CD4-positive, alpha-beta T cell (primary cell): ENCODE data around the gene SIRPD. TPM values are rescaled to one million over a fixed set of nuclear protein-coding genes. Genes with fewer than 3 reads are reported as not detected.
A peak's percentile ranks its signal among the peaks of the same experiment; 100 is the strongest.

Experiments
- ATAC-seq: fragments of 200-7000 bp; cut with Tn5 transposase; one replicate; pipeline ENCODE4 v1.10.0; 2022; ENCODE audit warnings: mild to moderate bottlenecking; ENCODE audit not compliant: poor library complexity
- CTCF ChIA-PET: fragments of 350-600 bp; sonication (Branson Sonifier 250); formaldehyde crosslinking; loops from one replicate; lab custom pipeline; 2021; ENCODE audit warnings: antibody characterized with exemption, inconsistent platforms; lab: Charles Lee
- POLR2A ChIA-PET: fragments of 350-600 bp; sonication (Branson Sonifier 250); formaldehyde crosslinking; loops from one replicate; lab custom pipeline; 2021; ENCODE audit warnings: antibody characterized with exemption, inconsistent platforms; lab: Charles Lee
- DNase-seq, 14 experiments: peaks; one replicate each; pipeline ENCODE4 v3.0.0-alpha.2; 2013 to 2020; ENCODE audit warnings: mixed read lengths in 2 of 14
- H3K27ac ChIP-seq, 2 donors: one replicate each; pipeline versions ENCODE4 v1.5.1 to v1.7.0; 2013; ENCODE audit warnings: low read length in 2 of 2, low read depth in 1 of 2, mild to moderate bottlenecking in 1 of 2
- H3K27me3 ChIP-seq, 2 experiments: 1 replicate in 1 of 2; 2 replicates in 1 of 2; pipeline versions ENCODE4 v1.6.1 to v1.7.0; 2013; ENCODE audit warnings: low read length in 2 of 2, control low read depth in 1 of 2, mild to moderate bottlenecking in 1 of 2, moderate library complexity in 1 of 2; ENCODE audit not compliant: insufficient read depth in 2 of 2, control insufficient read depth in 1 of 2
- H3K36me3 ChIP-seq: one replicate; pipeline ENCODE4 v1.6.1; 2013; ENCODE audit warnings: low read length, control low read depth; ENCODE audit not compliant: insufficient read depth
- H3K4me1 ChIP-seq: one replicate; pipeline ENCODE4 v1.6.1; 2013; ENCODE audit warnings: low read length, control low read depth; ENCODE audit not compliant: insufficient read depth
- H3K4me3 ChIP-seq: one replicate; pipeline ENCODE4 v1.5.1; 2013; ENCODE audit warnings: mild to moderate bottlenecking, low read length, moderate library complexity
- H3K9me3 ChIP-seq, 2 experiments: 1 replicate in 1 of 2; 2 replicates in 1 of 2; pipeline versions ENCODE4 v1.6.1 to v1.7.0; 2013; ENCODE audit warnings: low read length in 2 of 2, mild to moderate bottlenecking in 2 of 2, control low read depth in 1 of 2, moderate library complexity in 1 of 2; ENCODE audit not compliant: control insufficient read depth in 1 of 2, insufficient read depth in 1 of 2
- H3K27ac Mint-ChIP-seq: one replicate; pipeline ENCODE4 v1.8.0; 2020; ENCODE audit warnings: mixed read lengths
- H3K27me3 Mint-ChIP-seq: one replicate; pipeline ENCODE4 v1.8.0; 2021; ENCODE audit warnings: mixed read lengths
- H3K36me3 Mint-ChIP-seq: one replicate; pipeline ENCODE4 v1.8.0; 2021; ENCODE audit warnings: low read depth, mixed read lengths
- H3K4me1 Mint-ChIP-seq: one replicate; pipeline ENCODE4 v1.8.0; 2021; ENCODE audit warnings: low read depth, mixed read lengths
- H3K4me3 Mint-ChIP-seq: one replicate; pipeline ENCODE4 v1.8.0; 2020; ENCODE audit warnings: mild to moderate bottlenecking, mixed read lengths
- H3K9me3 Mint-ChIP-seq: one replicate; pipeline ENCODE4 v1.8.0; 2020; ENCODE audit warnings: mixed read lengths
- intact Hi-C, 2 experiments: fragments of 100-400 bp; cut with DNase I in 1 of 2; cut with micrococcal nuclease in 1 of 2; formaldehyde crosslinking; loops; one replicate each; pipeline versions ENCODE4 v1.15.1 to v1.9.0; 2023 to 2025; cut with DNase I, micrococcal nuclease
- total RNA-seq, 174 experiments: library from RNA in 2 of 174; stranded (reverse) in 2 of 174; gene quantifications; one replicate each; pipeline ENCODE4 v1.2.3 and lab custom pipeline; 2021 to 2026
- TF ChIP-seq, protein P1 (sequence below): fragments of 200-600 bp; IDR thresholded peaks from one replicate; pipeline ENCODE4 v1.8.0; 2022; ENCODE audit warnings: antibody characterized with exemption, mild to moderate bottlenecking

SIRPD gene
- total RNA-seq, 2 experiments from 2014 or later, result 0.28 to 0.55 TPM

DNA sequence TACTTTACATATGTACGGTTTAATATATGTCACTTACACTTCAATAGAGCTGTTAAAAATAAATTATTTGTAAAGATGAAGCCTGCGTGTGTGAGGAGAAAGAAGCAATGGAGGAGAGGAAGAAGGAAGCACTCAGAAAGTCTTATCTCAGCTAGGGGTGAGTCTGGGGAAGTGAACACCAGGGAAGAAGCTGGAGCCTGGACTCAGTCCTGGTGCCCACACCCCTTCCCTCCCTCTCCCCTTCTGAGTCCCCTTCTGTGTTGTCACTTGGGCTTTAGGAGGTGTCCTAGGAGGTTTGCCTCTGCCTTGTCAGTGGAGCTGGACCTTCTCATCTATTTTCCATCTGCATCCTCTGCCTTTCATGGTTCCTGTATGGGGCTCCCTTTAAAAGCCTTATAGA is 68.2 kb downstream of the SIRPD start:
- H3K4me1 ChIP-seq, result no peaks in the 10 kb centered on the region
- Mint-ChIP-seq H3K4me1 (peaks cover 6% of the 10 kb centered on the region), H3K9me3 (no peaks in the 10 kb centered on the region), H3K27ac (no peak overlapping the region), H3K4me3 (no peak overlapping the region), H3K36me3 (no peaks in the 10 kb centered on the region), H3K27me3 (peaks cover 52% of the 10 kb centered on the region)
- ChIA-PET POLR2A (interaction anchor here (0.8 kb wide), 1 partner anchor 19 kb away, joined by 3 read pairs; no protein-coding TSS in a partner anchor), CTCF (interaction anchor here (1.6 kb wide), 1 partner anchor 14 kb away, joined by 8 read pairs; no protein-coding TSS in a partner anchor)
- TF ChIP-seq, protein P1, sequence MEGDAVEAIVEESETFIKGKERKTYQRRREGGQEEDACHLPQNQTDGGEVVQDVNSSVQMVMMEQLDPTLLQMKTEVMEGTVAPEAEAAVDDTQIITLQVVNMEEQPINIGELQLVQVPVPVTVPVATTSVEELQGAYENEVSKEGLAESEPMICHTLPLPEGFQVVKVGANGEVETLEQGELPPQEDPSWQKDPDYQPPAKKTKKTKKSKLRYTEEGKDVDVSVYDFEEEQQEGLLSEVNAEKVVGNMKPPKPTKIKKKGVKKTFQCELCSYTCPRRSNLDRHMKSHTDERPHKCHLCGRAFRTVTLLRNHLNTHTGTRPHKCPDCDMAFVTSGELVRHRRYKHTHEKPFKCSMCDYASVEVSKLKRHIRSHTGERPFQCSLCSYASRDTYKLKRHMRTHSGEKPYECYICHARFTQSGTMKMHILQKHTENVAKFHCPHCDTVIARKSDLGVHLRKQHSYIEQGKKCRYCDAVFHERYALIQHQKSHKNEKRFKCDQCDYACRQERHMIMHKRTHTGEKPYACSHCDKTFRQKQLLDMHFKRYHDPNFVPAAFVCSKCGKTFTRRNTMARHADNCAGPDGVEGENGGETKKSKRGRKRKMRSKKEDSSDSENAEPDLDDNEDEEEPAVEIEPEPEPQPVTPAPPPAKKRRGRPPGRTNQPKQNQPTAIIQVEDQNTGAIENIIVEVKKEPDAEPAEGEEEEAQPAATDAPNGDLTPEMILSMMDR, result no peak
- no peaks in the 10 kb centered on the region for H3K27me3 ChIP-seq
- H3K36me3 ChIP-seq, result no peaks in the 10 kb centered on the region
- H3K27ac ChIP-seq, result no peak overlapping the region
- ATAC-seq (no peak), DNase-seq (no peak)
- H3K4me3 ChIP-seq, result peak overlapping the region; percentile 19
- H3K9me3 ChIP-seq, result no peaks in the 10 kb centered on the region
- intact Hi-C loops, result no loop called here

DNA sequence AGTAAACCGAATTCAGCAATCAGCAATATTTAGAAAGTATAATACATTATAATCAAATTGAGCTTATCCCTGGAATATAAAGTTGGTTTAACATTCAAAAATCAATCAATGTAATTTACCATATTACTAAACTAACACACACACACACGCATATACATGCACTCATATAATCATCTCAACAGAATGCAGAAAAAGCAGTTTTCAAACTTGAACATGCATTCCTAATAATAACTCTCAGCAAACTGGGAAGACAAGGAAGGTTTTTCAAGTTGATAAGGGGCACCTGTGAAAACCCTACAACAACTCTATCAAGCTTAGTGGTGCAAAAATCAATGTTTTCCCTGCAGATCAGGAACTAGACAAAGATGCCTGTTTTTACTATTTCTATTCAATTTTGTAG is 70.9 kb downstream of the SIRPD start:
- H3K27ac Mint-ChIP-seq, result no peak overlapping the region
- intact Hi-C loops, result no loop called here
- POLR2A ChIA-PET, result no interaction called here
- TF ChIP-seq, protein P1, result no peak
- DNase-seq, result no peak
- Histone ChIP-seq H3K9me3 (no peaks in the 10 kb centered on the region), H3K27me3 (peaks cover 0 to 10% of the 10 kb centered on the region in 2 experiments), H3K4me1 (no peaks in the 10 kb centered on the region), H3K27ac (no peak overlapping the region), H3K36me3 (no peaks in the 10 kb centered on the region), H3K4me3 (no peak overlapping the region)
- H3K4me1 Mint-ChIP-seq, result peaks cover 4% of the 10 kb centered on the region
- H3K36me3 Mint-ChIP-seq, result no peaks in the 10 kb centered on the region
- no peak for ATAC-seq
- H3K9me3 Mint-ChIP-seq, result no peaks in the 10 kb centered on the region
- peaks cover 74% of the 10 kb centered on the region for H3K27me3 Mint-ChIP-seq
- CTCF ChIA-PET, result interaction anchor here (1.2 kb wide), 1 partner anchor 17 kb away, joined by 3 read pairs; no protein-coding TSS in a partner anchor
- H3K4me3 Mint-ChIP-seq, result no peak overlapping the region

DNA sequence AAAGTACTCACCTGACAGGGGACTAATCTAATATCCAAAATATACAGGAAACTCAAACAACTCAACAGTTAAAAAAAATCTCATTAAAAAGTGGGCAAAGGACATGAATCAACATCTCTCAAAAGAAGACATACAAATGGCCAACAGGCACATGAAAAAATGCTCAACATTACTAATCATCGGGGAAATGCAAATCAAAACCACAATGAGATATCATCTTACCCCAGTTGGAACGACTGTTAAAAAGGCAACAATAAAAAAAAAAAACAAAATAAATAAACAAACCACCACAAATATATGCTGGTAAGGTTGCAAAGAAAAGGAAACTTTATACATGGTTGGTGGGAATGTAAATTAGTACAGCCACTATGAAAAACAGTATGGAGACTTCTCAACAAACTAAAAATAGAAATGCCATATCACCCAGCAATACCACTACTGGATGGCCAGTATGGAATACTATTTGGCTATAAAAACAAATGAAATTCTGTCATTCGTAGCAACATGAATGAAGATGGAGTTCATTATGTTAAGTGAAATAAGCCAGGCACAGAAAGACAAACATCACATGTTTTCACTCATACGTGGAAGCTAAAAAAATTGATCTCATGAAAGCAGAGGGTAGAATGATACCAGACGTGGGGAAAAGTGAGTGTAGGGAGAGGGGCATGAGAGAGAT is 72.9 kb downstream of the SIRPD start:
- H3K36me3 ChIP-seq, result no peaks in the 10 kb centered on the region
- H3K27ac ChIP-seq, result no peak overlapping the region
- ATAC-seq, result no peak
- no peak overlapping the region for H3K27ac Mint-ChIP-seq
- ChIA-PET POLR2A (no interaction called here), CTCF (no interaction called here)
- no peaks in the 10 kb centered on the region for H3K9me3 Mint-ChIP-seq
- peaks cover 66% of the 10 kb centered on the region for H3K27me3 Mint-ChIP-seq
- intact Hi-C loops, result no loop called here
- TF ChIP-seq, protein P1, result no peak
- peaks cover 0 to 10% of the 10 kb centered on the region in 2 experiments for H3K27me3 ChIP-seq
- H3K4me3 Mint-ChIP-seq, result no peak overlapping the region
- H3K36me3 Mint-ChIP-seq, result no peaks in the 10 kb centered on the region
- H3K4me1 Mint-ChIP-seq, result no peaks in the 10 kb centered on the region
- H3K9me3 ChIP-seq, result no peaks in the 10 kb centered on the region
- no peak for DNase-seq
- no peaks in the 10 kb centered on the region for H3K4me1 ChIP-seq
- no peak overlapping the region for H3K4me3 ChIP-seq

Other genes with a start within 250 kb of the SIRPD start
- 1 to 10 TPM; 1.2 to 1.3 TPM for gene SDCBP2, start 228.6 kb downstream of the SIRPD start, total RNA-seq
- 10 to 100 TPM; 43.3 to 45.4 TPM for gene FKBP1A, start 164.7 kb downstream of the SIRPD start, total RNA-seq
- gene NSFL1C, start 90.9 kb downstream of the SIRPD start, total RNA-seq, result 10 to 100 TPM; 53.2 to 53.4 TPM
- gene SIRPB2, start 66.3 kb downstream of the SIRPD start, total RNA-seq, result under 1 TPM; 0.20 to 0.49 TPM
- gene SIRPB1, start 62.3 kb upstream of the SIRPD start, total RNA-seq, result 1 to 10 TPM; 7.8 to 8.6 TPM
- 10 to 100 TPM; 28.0 to 28.3 TPM for gene SIRPG, start 100.1 kb upstream of the SIRPD start, total RNA-seq